NCI-H345 treated with DMSO at 0.1 percent for 48 hours (cell line): ENCODE data around the gene GIMAP7.
"Not testable (repeated sequence)": the region's sequence is repeated elsewhere in the genome, so short reads cannot be mapped to it uniquely, and the experiment has no call there.

ENCODE experiments used
- DNase-seq: peaks from one replicate; lab custom pipeline; 2025; ENCODE audit not compliant: unreplicated experiment; lab: John Stamatoyannopoulos, UW

Gene GIMAP7

DNA sequence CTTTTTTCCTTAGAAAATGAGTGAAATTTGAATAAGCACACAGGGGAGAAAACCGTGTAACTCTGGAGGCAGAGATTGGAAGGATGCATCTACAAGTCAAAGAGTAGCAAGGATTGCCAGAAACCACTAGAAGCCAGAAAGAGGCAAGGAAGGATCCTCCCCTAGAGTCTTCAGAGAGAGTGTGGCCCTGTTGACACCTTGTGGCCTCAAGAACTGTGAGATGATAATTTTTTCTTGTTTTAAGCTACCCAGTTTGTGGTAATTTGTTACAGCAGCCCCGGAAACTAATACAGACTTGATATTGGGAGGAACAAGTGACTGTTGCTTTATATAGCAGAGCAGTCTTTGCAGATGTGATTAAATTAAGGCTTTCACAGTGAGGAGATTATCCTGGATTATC is 3.6 kb upstream of the GIMAP7 start:
- no peak for DNase-seq

DNA sequence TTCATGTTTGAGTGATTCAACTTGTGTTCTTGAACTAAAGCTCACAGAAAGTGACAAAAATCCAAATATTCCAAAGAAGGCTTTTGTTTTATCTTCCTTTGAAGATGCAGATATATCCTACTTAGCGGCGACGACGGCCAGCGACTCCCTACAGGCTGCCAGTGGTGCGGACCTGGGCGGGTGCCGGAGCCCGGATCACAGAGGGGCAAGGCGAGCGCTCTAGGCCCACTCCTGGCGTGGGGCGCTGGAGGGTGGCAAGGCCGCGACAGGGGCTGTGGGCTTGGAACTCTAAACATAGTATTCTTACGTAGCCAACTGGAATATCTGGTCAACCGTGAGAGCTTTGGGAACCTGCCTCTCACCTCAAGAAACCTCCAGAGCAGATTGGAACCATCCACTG is 914 bp upstream of the GIMAP7 start:
- no peak for DNase-seq

DNA sequence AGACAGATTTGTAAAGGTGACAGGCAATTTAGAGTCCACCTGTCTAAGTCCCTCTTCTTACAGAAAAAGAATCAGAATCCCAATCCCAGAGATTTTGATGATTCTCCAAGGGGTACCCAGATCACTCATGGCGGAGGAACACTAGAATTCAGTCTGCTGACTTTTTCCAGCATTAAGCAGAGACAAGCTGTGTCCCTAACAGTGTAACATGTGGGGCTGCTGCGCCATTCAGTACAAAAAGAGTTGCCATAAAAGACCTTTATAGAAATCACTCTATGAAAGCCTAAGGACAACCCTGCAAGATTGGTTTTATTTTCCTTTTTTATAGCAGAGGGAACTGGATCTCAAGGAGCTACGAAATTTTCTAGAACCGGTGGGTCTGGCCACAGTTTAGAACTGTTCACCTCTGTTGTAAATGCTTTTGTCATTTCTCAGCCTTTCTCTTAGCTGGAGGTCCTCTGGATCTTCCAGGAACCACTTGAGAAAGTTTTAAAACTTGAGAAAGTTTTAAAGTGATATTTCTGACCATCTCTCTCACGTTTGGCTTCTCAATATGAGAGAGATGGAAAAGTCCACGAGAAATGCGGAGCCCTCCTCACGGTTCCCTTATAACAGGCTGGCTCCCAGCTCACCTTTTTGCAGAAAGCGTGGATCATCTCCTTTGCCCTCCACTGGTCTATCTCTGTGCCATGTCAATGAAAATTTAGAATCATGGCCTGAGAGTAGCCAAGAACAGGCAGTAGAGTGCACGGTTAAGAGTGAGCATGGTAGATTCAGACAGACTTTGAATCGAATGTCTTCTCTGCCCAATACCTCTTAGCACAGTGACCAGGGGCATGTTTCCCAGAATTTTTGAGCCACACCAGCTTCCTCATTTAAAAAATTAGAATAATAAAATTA is 826 bp downstream of the GIMAP7 start:
- no peak for DNase-seq

DNA sequence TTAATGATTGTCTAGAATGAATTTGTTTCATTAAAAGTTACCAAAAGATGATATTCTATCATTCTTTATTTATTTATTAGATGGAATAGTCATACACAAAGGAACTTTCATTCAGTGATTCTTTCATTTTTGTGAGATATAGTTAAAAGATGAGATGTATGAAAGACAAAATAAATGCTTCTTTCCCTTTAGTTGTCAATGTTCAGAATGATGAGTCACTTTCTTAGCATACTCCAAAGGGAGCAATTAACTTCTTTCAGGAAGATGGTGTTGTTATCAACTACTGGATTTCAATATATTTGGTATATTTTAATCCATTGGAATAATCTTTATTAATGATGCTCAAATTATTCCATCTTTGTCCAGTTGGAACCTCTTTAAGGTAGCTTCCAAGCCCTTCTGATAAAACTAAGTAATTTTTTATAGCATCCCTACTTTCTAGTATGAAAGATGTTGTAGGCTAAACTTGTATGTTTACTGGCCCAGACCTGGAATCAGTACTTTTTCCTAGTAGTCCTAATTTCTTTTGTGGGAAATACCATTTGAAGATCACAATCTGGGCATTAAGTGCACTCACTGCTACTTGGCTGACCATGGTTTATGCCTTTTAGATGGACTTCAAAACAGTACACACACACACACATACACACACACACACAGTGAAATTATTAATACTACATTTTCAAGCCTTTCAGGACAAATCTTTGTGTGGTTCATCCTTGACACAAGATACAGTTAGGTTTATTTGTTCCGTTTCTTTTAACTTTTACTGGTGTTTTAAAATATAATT is 2.5 kb downstream of the GIMAP7 start:
- no peak for DNase-seq

DNA sequence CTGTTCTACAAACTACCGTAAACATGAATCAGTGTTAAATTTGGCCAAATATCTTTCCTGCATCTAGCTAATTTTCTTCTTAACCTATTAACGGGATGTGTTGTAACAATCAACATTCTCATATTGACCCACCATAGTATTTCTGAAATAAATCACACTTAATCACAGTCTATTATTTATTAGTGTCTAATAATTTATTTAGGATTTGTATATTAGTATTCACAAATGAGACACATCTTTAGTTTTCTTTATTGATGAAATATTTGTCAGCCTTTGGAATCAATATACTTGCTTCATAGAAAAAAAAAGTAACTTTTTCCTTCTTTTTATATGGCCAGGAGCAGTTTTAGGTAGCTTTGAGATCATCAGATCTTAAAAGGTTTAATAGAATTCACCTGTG is 4.6 kb downstream of the GIMAP7 start:
- DNase-seq, result no peak

DNA sequence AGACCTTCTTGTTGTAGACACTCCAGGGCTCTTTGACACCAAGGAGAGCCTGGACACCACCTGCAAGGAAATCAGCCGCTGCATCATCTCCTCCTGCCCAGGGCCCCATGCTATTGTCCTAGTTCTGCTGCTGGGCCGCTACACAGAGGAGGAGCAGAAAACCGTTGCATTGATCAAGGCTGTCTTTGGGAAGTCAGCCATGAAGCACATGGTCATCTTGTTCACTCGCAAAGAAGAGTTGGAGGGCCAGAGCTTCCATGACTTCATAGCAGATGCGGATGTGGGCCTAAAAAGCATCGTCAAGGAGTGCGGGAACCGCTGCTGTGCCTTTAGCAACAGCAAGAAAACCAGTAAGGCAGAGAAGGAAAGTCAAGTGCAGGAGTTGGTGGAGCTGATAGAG is 5.5 kb downstream of the GIMAP7 start:
- DNase-seq, result no peak

DNA sequence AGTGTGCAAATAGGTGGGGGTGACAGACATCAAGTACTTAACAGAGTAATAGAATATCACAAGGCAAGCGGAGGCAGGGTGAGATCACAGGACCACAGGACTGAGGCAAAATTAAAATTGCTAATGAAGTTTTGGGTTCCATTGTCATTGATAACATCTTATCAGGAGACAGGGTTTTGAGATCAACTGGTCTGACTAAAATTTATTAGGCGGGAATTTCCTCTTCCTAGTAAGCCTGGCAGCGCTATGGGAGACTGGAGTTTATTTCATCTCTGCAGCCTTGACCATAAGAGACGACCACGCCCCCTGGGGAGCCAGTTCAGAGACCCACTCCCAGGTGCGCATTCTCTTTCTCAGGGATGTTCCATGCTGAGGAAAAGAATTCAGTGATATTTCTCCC is 8.3 kb downstream of the GIMAP7 start:
- not testable (repeated sequence) for DNase-seq

DNA sequence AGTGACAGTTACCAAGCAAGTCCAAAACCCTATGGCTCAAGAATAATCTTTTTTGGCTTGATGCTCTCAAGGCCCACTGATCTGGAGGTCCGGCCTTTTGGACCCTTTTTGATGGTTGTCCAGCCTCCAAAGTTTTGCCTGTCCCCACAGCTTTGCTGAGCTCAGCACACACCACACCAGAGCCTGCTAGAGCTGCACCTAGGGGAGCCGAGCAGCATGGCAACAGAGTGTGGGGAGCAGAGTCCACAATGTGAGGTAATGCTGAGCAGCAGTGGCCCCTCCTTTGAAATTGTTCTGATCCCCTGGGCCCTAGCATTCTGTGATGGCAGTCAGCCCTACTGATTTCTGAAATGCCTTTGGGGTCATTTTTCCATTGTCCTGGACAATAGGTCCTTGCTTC is 9.3 kb downstream of the GIMAP7 start:
- no peak for DNase-seq

DNA sequence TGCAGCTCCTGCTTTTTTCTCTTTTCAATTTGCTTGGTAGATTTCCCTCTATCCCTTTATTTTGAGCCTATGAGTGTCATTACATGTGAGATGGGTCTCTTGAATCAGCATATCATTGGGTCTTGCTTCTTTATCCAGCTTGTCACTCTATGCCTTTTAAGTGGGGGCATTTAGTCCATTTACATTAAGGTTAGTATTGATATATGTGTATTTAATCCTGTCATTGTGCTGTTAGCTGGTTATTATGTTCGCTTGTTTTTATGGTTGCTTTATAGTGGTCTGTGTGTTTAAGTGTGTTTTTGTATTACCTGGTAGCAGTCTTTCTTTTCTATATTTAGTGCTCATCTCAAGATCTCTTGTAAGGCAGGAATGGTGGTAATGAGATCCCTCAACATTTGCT is 17.0 kb downstream of the GIMAP7 start:
- no peak for DNase-seq

DNA sequence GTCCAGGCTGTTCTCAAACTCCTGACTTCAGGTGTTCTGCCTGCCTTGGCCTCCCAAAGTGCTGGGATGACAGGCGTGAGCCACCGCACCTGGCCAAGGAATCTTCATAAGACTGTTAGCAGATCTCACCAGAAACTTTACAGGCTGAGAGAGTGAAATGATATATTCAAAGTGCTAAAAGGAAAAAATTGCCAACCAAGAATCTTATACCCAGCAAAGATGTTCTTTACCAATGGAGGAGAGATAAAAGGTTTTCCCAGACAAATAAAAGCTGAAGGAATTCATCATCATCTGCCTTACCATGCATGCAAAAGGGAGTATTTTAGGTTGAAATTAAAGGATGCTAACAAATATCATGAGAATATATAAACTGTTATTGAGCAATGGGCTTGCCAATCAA is 23.6 kb downstream of the GIMAP7 start:
- no peak for DNase-seq

DNA sequence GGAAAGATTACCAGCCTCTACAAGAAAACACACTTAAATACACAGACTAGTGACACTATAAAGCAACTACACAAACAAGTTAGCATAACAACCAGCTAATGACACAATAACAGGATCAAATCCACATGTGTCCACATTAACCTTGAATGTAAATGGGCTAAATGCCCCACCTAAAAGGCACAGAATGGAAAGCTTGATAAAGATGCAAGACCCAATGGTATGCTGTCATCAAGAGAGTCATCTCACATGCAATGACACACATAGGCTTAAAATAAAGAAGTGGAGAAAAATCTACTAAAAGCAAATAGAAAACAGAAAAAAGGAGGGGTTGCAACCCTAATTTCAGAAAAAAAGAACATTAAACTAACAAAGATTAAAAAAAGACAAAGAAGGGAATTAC is 38.5 kb downstream of the GIMAP7 start:
- no peak for DNase-seq

DNA sequence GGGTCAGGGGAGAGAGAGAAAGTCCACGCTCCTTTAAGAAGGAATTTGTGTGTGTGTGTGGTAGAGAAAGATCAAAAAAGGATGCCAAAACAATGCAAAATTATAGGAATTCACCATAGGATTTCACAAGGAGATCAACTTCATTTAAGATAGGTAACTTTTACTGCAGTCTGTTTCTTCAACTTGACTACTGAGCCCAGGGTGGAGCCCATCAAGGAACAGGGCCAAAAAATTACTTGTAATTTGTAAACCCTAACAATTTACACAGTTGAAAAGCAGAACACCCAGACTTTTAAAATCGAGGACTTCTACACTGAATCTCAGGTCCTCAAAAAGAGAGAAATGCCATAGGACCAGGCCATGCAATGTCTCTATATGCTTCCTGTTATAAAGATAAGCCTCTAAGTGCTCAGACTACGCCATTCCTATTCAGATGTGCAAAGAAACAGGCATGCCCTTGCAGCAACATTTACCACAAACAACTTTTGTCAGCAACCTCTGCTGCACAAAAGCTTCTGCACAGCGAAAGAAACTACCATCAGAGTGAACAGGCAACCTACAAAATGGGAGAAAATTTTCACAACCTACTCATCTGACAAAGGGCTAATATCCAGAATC is 42.0 kb downstream of the GIMAP7 start:
- DNase-seq, result no peak

DNA sequence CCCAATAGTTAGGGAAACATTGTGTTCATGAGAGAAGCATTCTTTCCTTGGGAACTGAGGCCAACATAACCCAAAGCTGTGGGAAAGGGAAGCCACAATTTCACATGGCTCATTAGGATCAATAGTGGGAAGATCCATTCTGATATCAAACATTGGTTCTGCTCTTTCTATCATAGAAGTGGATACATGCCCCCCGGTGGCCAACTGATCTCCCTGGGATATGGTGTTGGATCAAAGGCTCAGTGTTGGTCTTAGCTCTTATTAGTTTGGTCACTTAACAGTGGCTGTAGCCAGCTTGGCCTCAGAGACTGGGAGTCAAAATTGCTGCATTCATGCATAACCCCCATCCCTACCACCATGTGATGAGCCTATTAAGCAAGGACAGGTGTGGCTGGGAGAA is 45.8 kb downstream of the GIMAP7 start:
- no peak for DNase-seq

DNA sequence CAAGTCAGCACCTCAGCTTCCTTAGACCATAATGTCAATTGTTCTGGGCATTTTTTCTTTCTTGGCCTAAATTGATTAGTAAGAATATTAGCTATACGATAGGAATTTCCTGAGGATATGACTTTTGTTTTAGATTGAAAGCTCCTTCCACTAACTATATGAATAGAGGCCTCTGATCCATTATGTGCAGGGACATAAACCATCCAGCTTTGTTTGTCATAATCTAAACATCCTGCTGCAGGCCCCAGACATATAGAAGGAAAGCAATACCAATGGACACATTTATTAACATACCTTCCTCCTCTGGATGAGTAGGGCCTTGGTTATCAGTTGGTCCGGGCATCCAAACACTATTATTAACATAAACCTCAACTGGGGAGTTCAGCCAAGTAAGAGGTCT is 48.2 kb downstream of the GIMAP7 start:
- DNase-seq, result no peak

DNA sequence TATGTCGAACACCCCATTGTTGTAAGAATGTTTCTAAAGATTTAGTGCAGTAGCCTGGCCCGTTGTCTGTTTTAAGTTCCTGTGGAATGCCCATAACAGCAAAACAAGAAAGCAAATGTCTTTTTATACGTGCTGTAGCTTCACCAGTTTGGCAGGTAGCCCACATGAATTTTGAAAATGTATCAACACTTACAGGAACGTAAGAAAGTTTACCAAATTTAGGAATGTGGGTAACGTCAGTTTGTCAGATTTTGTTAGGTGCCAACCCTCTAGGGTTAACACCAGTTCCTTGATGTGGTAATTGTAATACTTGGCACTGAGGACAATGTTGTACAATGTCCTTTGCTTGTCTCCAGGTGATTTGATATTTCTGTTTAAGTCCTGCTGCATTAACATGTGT is 49.3 kb downstream of the GIMAP7 start:
- no peak for DNase-seq

DNA sequence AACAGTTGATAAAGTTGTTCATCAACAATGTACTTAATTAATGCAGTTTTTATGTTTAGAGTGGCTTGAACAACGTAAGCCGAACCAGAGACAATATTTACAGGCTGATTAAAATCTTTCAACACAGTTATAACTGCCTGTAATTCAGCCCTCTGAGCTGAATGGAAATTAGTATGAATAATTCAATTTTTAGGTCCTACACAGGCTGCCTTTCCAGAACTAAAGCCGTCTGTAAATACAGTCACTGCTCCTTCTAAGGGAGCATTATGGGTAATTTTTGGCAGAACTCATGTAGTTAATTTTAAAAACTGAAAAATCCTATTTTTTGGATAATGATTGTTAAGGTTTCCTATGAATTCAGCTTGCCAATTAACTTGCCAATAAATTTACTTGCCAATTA is 49.9 kb downstream of the GIMAP7 start:
- no peak for DNase-seq

DNA sequence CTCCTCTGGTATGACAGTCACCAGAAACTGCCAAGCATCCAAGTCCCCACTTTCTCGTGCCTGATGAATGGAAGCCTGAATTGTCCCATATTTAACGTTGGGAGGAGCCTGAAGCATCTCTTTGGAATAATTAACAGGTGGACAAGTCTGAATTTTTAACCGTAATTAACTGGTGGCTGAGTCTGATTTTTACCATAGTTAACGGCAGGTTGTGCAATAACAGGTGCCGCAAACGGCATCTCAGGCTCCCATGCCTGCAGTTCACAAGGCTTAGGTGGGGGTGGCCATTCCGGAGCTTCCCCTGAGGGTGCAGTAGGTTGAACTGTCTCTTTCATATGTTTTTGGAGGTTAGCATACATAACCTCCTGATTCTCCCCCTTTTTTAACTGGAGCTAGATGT is 50.6 kb downstream of the GIMAP7 start:
- DNase-seq, result no peak

DNA sequence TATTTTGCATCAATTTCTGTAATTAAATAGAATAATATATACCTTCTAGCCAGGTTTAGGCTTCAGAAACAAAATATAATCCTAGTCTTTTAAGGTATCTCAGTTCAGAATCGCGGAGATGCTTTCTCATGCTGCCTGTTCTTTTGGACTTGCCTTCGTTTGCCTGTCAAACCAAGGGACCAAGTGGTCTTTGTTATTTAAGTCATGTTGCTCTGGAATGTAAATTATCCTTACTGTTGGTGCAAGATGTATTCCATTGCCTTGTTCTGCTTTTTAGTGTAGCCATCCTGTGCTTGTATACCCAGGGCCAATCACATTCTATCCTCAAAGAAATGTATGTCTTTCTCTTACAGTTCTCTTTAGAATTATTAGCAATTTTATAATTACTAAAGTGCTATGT is 51.5 kb downstream of the GIMAP7 start:
- no peak for DNase-seq

DNA sequence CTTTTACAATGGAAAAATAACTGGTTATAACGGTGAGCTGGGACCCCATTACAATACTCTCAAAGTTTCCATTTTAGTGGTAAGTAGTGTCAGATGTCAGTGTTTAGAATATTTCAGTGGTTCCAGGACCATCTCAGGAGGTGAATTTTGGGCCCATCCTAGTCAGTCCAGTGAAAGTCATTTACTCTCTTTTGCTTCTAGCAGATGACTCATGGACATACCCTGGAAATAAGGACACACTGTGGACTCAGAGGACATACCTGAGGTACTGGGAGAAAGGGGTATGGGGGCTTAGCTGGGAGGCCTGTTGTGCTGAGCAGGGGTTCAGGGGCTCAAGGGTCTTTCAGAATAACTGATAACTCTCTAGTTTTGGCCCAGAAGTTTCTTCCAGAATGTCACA is 51.9 kb downstream of the GIMAP7 start:
- DNase-seq, result no peak

DNA sequence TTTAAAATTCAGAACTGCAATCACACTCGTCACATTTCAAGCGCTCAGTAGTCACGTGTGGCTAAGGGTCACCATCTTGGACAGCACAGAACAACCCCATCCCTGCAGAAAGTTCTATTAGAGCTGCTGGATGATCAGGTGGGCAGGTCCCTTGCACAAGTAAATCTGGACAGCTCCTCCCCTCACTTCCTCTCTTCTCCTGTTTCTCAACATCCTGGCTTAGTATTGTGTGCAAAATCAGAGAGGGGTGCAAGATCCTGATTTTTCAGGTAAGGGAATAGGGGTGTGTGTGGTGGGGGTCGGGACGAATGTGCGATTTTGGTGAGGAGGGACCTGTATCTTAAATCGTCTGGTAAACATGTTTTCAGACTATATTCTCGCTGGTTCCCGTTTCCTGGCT is 52.5 kb downstream of the GIMAP7 start, which contains the start of gene GIMAP4:
GIMAP4 (plus strand) TSS at position 222 of the 400 bp plus-strand sequence. CDS start 2,512 bp downstream, outside the sequence.
- no peak for DNase-seq

DNA sequence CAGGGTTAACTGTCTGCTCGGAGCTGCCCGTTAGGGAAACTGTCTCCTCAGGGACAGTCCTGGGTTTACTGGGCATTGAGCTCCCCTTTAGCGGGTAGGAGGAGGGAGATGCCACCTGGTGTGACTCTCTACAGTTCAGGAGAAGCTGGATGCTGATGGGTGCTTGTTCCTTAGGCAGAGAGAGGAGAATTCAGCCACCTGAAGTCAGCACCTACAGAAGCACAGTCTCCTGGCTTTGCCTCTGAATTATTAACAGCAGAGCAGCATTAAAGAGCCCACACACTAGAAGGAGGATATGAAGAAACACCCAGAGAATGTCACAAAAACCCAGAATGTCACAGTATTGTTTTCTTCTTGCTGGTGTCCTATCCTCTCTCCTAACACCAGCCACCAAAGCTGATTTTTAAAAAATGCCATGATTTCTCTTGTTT is 53.2 kb downstream of the GIMAP7 start:
- DNase-seq, result no peak

DNA sequence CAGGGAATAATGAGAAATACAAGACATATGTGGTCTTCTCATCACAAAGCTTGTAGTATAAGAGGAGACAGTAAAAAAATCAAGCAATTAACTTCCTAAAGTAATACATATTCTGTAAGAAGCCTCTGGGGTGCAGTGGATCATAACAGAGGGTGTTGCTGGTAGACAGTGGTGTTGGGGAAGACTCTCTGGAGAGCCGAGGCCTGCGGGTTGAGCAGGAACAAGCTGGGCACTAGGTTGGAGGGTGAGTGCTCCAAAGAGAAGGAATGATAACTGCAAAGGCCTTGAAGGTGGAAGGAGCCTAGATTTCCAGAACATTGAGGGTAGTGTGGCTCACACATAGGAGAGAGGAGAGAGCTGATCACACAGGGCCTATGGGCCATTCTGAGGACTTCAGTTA is 54.0 kb downstream of the GIMAP7 start:
- no peak for DNase-seq
